DND-41 (cell line): Measurements from ENCODE around the gene ELOVL5.

Source experiments
- EZH2 ChIP-seq: IDR thresholded peaks from 3 replicates; pipeline ENCODE4 v1.6.1; 2012; ENCODE audit warnings: borderline replicate concordance, low read depth, mild to moderate bottlenecking, moderate library complexity, low read length, inconsistent platforms; ENCODE audit not compliant: severe bottlenecking
- TF ChIP-seq, protein P1 (sequence below): IDR thresholded peaks from 2 replicates; pipeline ENCODE4 v1.5.1; 2012; ENCODE audit warnings: borderline replicate concordance, low read length, moderate library complexity, mild to moderate bottlenecking; ENCODE audit not compliant: poor library complexity, severe bottlenecking; ENCODE audit errors: extremely low read depth

DNA sequence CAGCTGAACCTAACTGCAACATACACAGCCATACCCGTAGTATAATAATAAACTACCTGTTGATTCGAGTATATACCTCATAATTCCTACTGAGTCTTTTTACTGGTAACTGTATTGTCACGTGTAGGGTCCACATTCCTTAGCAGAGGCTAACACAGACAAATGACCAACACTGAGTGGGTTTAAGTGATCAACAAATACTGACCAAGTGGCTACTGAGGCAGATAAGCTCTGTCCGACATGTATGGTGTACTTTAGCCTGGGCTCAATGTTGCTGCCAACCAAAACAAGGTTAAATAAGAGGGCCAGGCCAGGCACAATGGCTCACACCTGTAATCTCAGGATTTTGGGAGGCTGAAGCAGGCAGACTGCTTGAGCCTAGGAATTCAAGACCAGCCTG lies 12.7 kb downstream of the ELOVL5 start:
- TF ChIP-seq, protein P1, sequence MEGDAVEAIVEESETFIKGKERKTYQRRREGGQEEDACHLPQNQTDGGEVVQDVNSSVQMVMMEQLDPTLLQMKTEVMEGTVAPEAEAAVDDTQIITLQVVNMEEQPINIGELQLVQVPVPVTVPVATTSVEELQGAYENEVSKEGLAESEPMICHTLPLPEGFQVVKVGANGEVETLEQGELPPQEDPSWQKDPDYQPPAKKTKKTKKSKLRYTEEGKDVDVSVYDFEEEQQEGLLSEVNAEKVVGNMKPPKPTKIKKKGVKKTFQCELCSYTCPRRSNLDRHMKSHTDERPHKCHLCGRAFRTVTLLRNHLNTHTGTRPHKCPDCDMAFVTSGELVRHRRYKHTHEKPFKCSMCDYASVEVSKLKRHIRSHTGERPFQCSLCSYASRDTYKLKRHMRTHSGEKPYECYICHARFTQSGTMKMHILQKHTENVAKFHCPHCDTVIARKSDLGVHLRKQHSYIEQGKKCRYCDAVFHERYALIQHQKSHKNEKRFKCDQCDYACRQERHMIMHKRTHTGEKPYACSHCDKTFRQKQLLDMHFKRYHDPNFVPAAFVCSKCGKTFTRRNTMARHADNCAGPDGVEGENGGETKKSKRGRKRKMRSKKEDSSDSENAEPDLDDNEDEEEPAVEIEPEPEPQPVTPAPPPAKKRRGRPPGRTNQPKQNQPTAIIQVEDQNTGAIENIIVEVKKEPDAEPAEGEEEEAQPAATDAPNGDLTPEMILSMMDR = no peak
- no peak for TF ChIP-seq EZH2
